SU-DHL-6 (cell line): Measurements from ENCODE around the gene BAIAP2L1.
"Not testable (repeated sequence)": the region's sequence is repeated elsewhere in the genome, so short reads cannot be mapped to it uniquely, and the experiment has no call there.

ENCODE experiments used
- H2AFZ ChIP-seq: fragments of 200-600 bp; sonication (generic); 2 replicates; pipeline ENCODE4 v1.6.1; 2014; ENCODE audit warnings: low read depth, mild to moderate bottlenecking, moderate library complexity, mixed read lengths, antibody characterized with exemption, low read length; ENCODE audit not compliant: severe bottlenecking
- H3F3A ChIP-seq: fragments of 200-600 bp; shearing (Covaris generic); 2 replicates; pipeline ENCODE4 v1.6.0; 2016; ENCODE audit warnings: antibody characterized with exemption, mild to moderate bottlenecking; ENCODE audit not compliant: insufficient read depth
- H3K27ac ChIP-seq: fragments of 200-600 bp; sonication (generic); 2 replicates; pipeline ENCODE4 v1.5.1; 2016; ENCODE audit warnings: low read depth, mild to moderate bottlenecking, low read length, moderate library complexity, mixed read lengths
- H3K27me3 ChIP-seq: fragments of 200-600 bp; sonication (generic), shearing (Covaris generic); 2 replicates; pipeline ENCODE4 v1.6.0; 2014; ENCODE audit warnings: mild to moderate bottlenecking, low read length
- H3K36me3 ChIP-seq: fragments of 200-600 bp; sonication (generic); 2 replicates; pipeline ENCODE4 v1.6.1; 2014; ENCODE audit warnings: mild to moderate bottlenecking, low read length, mixed read lengths
- H3K4me2 ChIP-seq: fragments of 300-600, 200-600 bp; shearing (Covaris generic), sonication (generic); 2 replicates; pipeline ENCODE4 v1.6.0; 2014; ENCODE audit warnings: low read length, low read depth, mild to moderate bottlenecking; ENCODE audit not compliant: poor library complexity, severe bottlenecking
- H3K4me3 ChIP-seq: fragments of 200-600 bp; sonication (generic); 2 replicates; pipeline ENCODE4 v1.5.1; 2014; ENCODE audit warnings: antibody characterized with exemption, low read length, mild to moderate bottlenecking, mixed read lengths; ENCODE audit not compliant: insufficient read depth, poor library complexity, severe bottlenecking
- H3K79me2 ChIP-seq: fragments of 200-600 bp; sonication (generic); 2 replicates; pipeline ENCODE4 v1.6.1; 2014; ENCODE audit warnings: mild to moderate bottlenecking, low read length, moderate library complexity; ENCODE audit not compliant: insufficient read depth
- H3K9ac ChIP-seq: fragments of 200-600 bp; sonication (generic); 2 replicates; pipeline ENCODE4 v1.7.0; 2014; ENCODE audit warnings: mild to moderate bottlenecking, low read length
- H3K9me2 ChIP-seq: fragments of 200-600 bp; sonication (generic); replicated peaks from 2 replicates; pipeline ENCODE4 v1.6.1; 2014; ENCODE audit warnings: low read length; ENCODE audit not compliant: insufficient read depth
- H3K9me3 ChIP-seq: fragments of 200-600 bp; sonication (generic); 2 replicates; pipeline ENCODE4 v1.6.1; 2014; ENCODE audit warnings: low read length, mixed read lengths; ENCODE audit not compliant: insufficient read depth
- H4K20me1 ChIP-seq: fragments of 200-600 bp; sonication (generic); 2 replicates; pipeline ENCODE4 v1.6.1; 2014; ENCODE audit warnings: low read depth, mild to moderate bottlenecking, antibody characterized with exemption, low read length, moderate library complexity, mixed read lengths
- CTCF ChIP-seq: fragments of 200-600 bp; sonication (generic); IDR thresholded peaks from one replicate; pipeline ENCODE4 v1.5.1; 2017; ENCODE audit warnings: antibody characterized with exemption, mild to moderate bottlenecking, low read length, moderate library complexity; ENCODE audit not compliant: insufficient read depth, poor library complexity, severe bottlenecking
- EZH2phosphoT487 ChIP-seq: fragments of 200-600 bp; sonication (generic), shearing (Covaris generic); conservative IDR thresholded peaks from 2 replicates; pipeline ENCODE4 v1.6.1; 2018; ENCODE audit warnings: mild to moderate bottlenecking, antibody characterized with exemption, low read length, moderate library complexity, mixed read lengths

The BAIAP2L1 gene

GRCh38 chr7:98387544-98388226 lies 13.2 kb downstream of the BAIAP2L1 start:
- no peak overlapping the region for H3K9ac ChIP-seq
- H2AFZ ChIP-seq, result no peak overlapping the region
- no peaks in the 10 kb centered on the region for H3F3A ChIP-seq
- no peak overlapping the region for H3K4me3 ChIP-seq
- H3K36me3 ChIP-seq, result no peaks in the 10 kb centered on the region
- TF ChIP-seq EZH2phosphoT487 (no peak), CTCF (no peak)
- H3K9me2 ChIP-seq, result no peaks in the 10 kb centered on the region
- no peak overlapping the region for H3K4me2 ChIP-seq
- no peaks in the 10 kb centered on the region for H3K9me3 ChIP-seq
- H3K79me2 ChIP-seq, result no peaks in the 10 kb centered on the region
- 0 out of 2 replicates have a peak, but pooled peaks cover 3% of the 10 kb centered on the region for H3K27me3 ChIP-seq
- H4K20me1 ChIP-seq, result no peaks in the 10 kb centered on the region
- H3K27ac ChIP-seq, result no peak overlapping the region

GRCh38 chr7:98387131-98387530 lies 13.8 kb downstream of the BAIAP2L1 start:
- Histone ChIP-seq H3F3A (no peaks in the 10 kb centered on the region), H3K4me3 (no peak overlapping the region), H3K9me2 (no peaks in the 10 kb centered on the region), H2AFZ (no peak overlapping the region), H3K36me3 (no peaks in the 10 kb centered on the region), H3K27ac (no peak overlapping the region), H3K9ac (no peak overlapping the region), H3K9me3 (no peaks in the 10 kb centered on the region), H3K4me2 (no peak overlapping the region), H3K79me2 (no peaks in the 10 kb centered on the region), H4K20me1 (no peaks in the 10 kb centered on the region), H3K27me3 (0 out of 2 replicates have a peak, but pooled peaks cover 3% of the 10 kb centered on the region)
- no peak for TF ChIP-seq CTCF
- TF ChIP-seq EZH2phosphoT487, result no peak

GRCh38 chr7:98385532-98385931 lies 15.4 kb downstream of the BAIAP2L1 start:
- H3K79me2 ChIP-seq, H3K9me2 ChIP-seq, H3K4me3 ChIP-seq, H3K9me3 ChIP-seq, H3F3A ChIP-seq, H3K4me2 ChIP-seq, H2AFZ ChIP-seq, H4K20me1 ChIP-seq, H3K9ac ChIP-seq, H3K27ac ChIP-seq, H3K36me3 ChIP-seq, H3K27me3 ChIP-seq: not testable (repeated sequence)

GRCh38 chr7:98378210-98378819 lies 22.6 kb downstream of the BAIAP2L1 start:
- Histone ChIP-seq H4K20me1 (no peaks in the 10 kb centered on the region), H3K36me3 (no peaks in the 10 kb centered on the region), H3K9ac (no peak overlapping the region), H3K9me3 (no peaks in the 10 kb centered on the region), H2AFZ (no peak overlapping the region), H3F3A (no peaks in the 10 kb centered on the region), H3K9me2 (no peaks in the 10 kb centered on the region), H3K27ac (no peak overlapping the region), H3K4me2 (no peak overlapping the region), H3K79me2 (no peaks in the 10 kb centered on the region), H3K4me3 (no peak overlapping the region), H3K27me3 (no peaks in the 10 kb centered on the region)
- no peak for TF ChIP-seq CTCF
- TF ChIP-seq EZH2phosphoT487, result no peak
